Measurements from ENCODE around the gene TRIP6.

TRIP6 gene

GRCh38 chr7:100886142-100886935 is 19.2 kb downstream of the TRIP6 start:
- DNase-seq (ENCODE audit: low read depth): no peak
- no peak for TF ChIP-seq CTCF (conservative IDR thresholded peaks at IDR 0.05; ENCODE audit: control insufficient read depth, insufficient read depth, low read depth, low read length)
- no peak overlapping the region for H3K4me3 ChIP-seq (ENCODE audit: control insufficient read depth, low read depth, low read length)

GRCh38 chr7:100886936-100887515 is 19.8 kb downstream of the TRIP6 start:
- no peak overlapping the region for H3K4me3 ChIP-seq (ENCODE audit: control insufficient read depth, low read depth, low read length)

GRCh38 chr7:100887516-100888290 is 20.5 kb downstream of the TRIP6 start:
- no peak for TF ChIP-seq CTCF (conservative IDR thresholded peaks at IDR 0.05; ENCODE audit: control insufficient read depth, insufficient read depth, low read depth, low read length)
- no peak overlapping the region for H3K4me3 ChIP-seq (ENCODE audit: control insufficient read depth, low read depth, low read length)
- DNase-seq (ENCODE audit: low read depth): no peak

More at GRCh38 chr7:100886936-100887515, 19.8 kb downstream of the TRIP6 start:
- DNase-seq (ENCODE audit: low read depth): no peak
- TF ChIP-seq CTCF (conservative IDR thresholded peaks at IDR 0.05; ENCODE audit: control insufficient read depth, insufficient read depth, low read depth, low read length): no peak

GRCh38 chr7:100888291-100888987 is 21.3 kb downstream of the TRIP6 start:
- peak overlapping the region; percentile 55 for H3K4me3 ChIP-seq (ENCODE audit: control insufficient read depth, low read depth, low read length)
- no peak for TF ChIP-seq CTCF (conservative IDR thresholded peaks at IDR 0.05; ENCODE audit: control insufficient read depth, insufficient read depth, low read depth, low read length)
- no peak for DNase-seq (ENCODE audit: low read depth)

- TF ChIP-seq CTCF (conservative IDR thresholded peaks at IDR 0.05; ENCODE audit: control insufficient read depth, insufficient read depth, low read depth, low read length): no peak
- no peak for DNase-seq (ENCODE audit: low read depth)
- H3K4me3 ChIP-seq (ENCODE audit: control insufficient read depth, low read depth, low read length): peak within 1 kb of the TSS; percentile 55
These were observed 22.0 kb downstream of the TRIP6 start, which contains the start of gene UFSP1 for GRCh38 chr7:100888988-100889750. UFSP1 (minus strand) TSS chr7:100889715; CDS start chr7:100889271, 444 bp downstream.
